HG03432 (cell line): Measurements from ENCODE around the gene G3BP1.
"Not testable (repeated sequence)": the region's sequence is repeated elsewhere in the genome, so short reads cannot be mapped to it uniquely, and the experiment has no call there.

Experiments
- ATAC-seq: cut with Tn5 transposase; IDR thresholded peaks from one replicate; pipeline ENCODE4 v1.9.1; 2021; ENCODE audit warnings: mild to moderate bottlenecking, moderate library complexity; ENCODE audit not compliant: unreplicated experiment

The G3BP1 gene

DNA sequence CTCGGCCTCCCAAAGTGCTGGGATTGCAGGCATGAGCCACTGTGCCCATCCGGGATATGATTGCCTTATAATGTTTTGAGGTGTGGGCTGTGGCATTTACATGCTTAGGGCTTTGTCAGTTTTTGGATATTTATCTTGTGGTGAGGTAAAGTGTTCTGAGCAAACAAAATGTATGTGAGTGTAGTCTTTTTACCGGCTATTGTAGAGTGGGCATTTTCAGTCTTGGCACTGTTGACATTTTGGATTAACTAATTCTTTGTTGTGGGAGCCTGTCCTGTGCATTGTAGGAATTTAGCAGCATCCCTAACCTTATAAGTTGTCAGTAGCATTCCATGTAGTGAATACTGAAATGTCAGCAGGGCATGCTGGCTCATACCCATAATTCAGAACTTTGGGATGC lies 21.6 kb downstream of the G3BP1 start:
- no peak for ATAC-seq

DNA sequence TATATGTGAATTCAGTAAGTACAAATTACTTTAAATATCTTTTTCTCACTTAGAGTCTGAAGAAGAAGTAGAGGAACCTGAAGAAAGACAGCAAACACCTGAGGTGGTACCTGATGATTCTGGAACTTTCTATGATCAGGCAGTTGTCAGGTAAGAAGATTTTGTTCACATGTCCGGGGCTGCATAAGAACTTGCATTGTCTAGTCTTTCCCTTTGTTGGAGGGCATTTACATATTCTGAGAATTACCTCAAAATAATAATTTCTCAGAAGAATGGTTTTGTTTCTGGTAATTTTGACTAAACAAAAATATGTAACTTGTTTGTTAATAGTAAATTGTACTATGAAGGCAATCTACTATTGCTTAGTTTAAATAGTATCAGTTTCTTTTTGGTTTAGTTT lies 23.7 kb downstream of the G3BP1 start:
- no peak for ATAC-seq

GRCh38 chr5:151798674-151799073 lies 26.9 kb downstream of the G3BP1 start:
- ATAC-seq = no peak

DNA sequence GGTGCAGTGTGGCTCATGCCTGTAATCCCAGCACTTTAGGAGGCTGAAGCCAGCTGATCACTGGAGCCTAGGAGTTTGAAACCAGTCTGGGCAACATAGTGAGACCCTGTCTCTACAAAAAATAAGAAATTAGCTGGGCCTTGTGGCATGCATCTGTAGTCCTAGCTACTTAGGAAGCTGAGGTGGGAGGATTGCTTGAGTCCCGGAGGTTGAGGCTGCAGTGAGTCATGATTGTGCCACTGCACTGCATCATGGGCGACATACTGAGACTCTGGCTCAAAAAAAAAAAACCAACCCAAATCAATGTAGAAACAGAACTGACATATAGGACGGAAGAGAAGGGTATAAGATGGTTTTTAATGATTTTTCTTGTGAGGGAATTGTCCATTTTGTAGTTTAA lies 27.7 kb downstream of the G3BP1 start:
- no peak for ATAC-seq

DNA sequence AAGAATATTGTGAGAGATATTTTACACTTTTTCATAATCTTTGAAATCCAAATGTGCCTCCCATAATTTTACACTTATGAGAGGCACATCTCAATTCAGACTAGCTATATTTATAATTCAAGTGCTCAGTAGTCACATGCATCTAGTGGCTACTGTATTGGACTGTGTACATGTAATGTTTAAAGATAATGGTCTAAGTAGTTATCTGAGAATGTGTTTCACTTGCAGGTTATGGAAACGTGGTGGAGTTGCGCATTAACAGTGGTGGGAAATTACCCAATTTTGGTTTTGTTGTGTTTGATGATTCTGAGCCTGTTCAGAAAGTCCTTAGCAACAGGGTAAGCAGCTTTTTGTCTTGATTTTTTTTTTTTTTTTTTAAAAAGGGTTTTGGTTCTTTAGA lies 28.8 kb downstream of the G3BP1 start:
- no peak for ATAC-seq

DNA sequence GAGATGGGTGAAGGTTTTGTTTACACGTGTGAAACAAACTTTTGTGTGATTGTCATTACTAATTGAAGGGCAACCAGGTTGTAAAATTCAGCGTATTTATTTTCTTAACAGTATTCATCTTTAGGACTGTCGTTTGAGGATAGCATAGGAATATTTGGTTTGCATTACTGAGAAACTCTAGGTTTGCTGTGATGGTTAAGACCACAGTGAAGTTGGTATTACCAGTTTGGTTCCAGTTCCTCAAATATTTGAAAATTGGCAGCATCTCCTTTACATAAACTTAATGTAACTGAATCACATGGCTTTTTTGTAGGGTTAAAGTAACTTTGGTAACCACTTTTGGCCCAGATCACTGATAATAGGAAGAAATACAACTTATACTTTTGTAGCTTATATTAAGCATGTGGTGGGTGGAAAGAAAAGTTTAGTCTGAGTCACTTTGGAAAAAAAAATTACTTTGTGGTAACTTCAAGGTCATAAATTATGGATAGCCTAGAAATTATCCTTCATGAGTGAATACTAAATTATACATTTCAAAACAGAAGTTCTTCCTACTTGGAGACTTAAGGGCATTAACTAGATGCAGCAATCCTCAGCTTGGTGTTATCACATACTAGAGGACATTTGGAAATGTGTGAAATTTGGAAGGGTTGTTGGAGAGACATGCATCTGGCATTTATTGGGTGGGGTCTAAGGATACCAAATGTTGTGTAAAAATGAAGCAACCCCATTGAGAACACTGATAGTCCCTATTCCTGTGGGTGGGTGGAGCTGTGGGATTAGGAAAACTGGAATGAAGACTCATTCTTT lies 33.9 kb downstream of the G3BP1 start:
- ATAC-seq = no peak

GRCh38 chr5:151808451-151809169 lies 36.9 kb downstream of the G3BP1 start:
- no peak for ATAC-seq

GRCh38 chr5:151810449-151810848 lies 38.7 kb downstream of the G3BP1 start:
- no peak for ATAC-seq

DNA sequence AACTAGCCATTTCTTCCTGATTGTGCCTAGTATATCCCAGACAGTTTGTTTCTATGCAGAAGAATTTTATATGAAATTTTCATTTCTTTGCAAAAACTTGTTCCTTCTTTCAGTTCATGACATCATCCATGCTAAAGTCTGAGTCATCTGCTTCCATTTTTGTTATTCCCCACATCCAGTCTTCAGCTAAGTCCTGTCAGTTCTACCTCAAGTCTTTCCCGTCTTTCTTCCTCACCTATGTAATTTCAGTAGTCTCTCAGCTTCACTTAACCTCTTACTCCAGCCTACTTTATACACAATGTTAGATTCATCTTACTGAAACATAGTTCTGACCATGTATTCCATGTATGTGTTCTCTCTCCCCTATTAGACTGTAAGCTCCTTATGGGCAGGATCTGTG lies 39.1 kb downstream of the G3BP1 start:
- ATAC-seq = no peak

- no peak for ATAC-seq
Measured at GRCh38 chr5:151811593-151812321, 40.0 kb downstream of the G3BP1 start.

DNA sequence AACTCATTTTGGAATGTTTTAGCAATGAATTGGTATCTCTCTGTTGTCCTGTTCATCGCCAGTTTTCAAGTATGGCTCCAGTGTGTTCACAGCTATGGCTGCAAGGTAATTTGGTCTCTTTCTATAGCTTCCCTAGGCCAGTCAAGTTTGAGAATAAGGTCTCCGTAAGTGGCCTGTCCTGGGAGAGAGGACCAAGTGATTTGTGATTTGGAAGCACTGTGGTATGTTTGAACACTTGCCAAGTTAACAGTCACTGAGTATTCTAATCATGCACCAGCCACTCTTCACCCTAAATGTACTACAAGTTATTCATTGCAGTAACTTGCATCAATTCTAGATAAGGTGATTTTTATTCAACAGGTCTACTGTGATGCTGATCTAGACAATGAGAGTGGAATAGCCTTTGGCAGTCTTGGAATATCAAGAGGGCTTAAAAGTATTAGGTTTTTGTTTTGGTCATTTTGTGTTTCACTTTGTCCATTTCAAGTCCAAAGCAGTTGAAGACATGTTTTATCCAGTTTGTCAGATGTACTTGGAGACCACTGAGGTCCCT lies 41.1 kb downstream of the G3BP1 start:
- no peak for ATAC-seq

- no peak for ATAC-seq
Measured at GRCh38 chr5:151815051-151815450, 43.3 kb downstream of the G3BP1 start.

DNA sequence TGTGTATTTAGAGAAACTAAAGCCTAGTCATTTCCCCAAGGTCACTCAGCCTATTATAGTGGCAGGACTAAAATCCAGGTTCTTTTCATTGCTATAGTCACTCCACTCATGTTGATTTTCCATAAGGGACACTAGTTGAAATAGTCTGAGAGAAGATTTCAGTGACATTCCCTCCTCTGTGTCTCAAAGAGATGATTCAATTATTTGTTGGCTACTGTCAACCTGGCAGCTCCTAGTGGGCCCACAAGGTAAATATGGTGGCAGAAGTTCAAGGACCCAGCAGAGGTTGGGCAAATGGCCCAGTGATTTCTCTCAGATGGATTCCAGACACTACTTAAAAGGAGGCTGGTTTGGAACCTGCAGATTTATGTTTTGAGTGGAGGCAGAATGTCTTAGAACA lies 48.1 kb downstream of the G3BP1 start:
- ATAC-seq = no peak

DNA sequence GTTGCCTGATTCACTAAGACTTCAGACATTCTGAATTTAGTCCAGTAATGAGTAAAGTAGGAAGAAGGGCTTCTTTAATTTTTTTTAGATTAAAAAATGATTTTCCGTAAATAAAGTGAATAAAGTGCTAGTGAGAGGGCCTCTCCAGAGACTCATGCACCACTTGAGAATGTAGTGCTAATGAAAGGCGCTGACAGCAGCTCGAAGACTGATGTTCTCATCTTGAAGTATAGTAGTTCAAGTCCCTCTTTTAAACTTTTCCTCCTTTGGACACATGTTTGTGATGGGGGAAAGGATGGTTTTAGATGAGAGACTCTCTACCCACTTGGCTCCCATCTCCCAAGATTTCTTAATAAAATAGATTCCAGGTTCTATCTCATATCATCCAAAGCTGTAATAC lies 48.5 kb downstream of the G3BP1 start:
- ATAC-seq = no peak

- no peak for ATAC-seq
Measured at GRCh38 chr5:151820903-151821302, 49.1 kb downstream of the G3BP1 start.

GRCh38 chr5:151822141-151822540 lies 50.4 kb downstream of the G3BP1 start:
- ATAC-seq = no peak

GRCh38 chr5:151825445-151825844 lies 53.7 kb downstream of the G3BP1 start:
- peak; percentile 79 for ATAC-seq

- ATAC-seq = no peak
Measured at GRCh38 chr5:151829370-151829769, 57.6 kb downstream of the G3BP1 start.

DNA sequence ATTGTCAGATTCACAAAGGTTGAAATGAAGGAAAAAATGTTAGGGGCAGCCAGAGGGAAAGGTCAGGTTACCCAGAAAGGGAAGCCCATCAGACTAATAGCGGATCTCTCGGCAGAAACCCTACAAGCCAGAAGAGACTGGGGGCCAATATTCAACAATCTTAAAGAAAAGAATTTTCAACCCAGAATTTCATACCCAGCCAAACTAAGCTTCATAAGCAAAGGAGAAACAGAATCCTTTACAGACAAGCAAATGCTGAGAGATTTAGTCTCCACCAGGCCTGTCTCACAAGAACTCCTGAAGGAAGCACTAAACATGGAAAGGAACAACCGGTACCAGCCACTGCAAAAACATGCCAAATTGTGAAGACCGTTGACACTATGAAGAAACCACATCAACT lies 61.1 kb downstream of the G3BP1 start:
- ATAC-seq = not testable (repeated sequence)

GRCh38 chr5:151846765-151847164 lies 75.0 kb downstream of the G3BP1 start:
- ATAC-seq = no peak

DNA sequence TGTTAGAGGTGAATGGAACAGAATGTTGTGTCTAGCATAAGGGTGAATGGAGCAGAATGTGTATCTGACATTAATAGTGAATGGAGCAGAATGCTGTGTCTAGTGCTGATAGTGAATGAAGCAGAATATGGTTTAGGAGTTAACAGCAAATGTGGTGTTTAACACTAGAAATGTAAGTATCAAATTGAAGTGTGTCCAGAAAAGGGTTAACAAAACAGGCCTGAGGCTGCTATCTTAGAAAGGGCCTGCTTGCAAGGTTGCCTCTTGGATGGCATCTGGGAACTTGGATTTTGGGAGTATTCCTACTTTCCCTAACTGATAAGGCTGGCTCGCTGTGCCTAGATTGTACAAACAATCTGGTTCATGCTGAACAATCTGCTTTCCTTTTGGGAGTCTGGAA lies 76.1 kb downstream of the G3BP1 start:
- no peak for ATAC-seq
